Pons (tissue), 1 donor: ENCODE measurements around the gene ZSWIM7.

Source experiments
- DNase-seq: peaks from one replicate; pipeline ENCODE4 v3.0.0-alpha.2; 2016; ENCODE audit warnings: low spot score

ZSWIM7 gene, protein sequence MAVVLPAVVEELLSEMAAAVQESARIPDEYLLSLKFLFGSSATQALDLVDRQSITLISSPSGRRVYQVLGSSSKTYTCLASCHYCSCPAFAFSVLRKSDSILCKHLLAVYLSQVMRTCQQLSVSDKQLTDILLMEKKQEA

DNA sequence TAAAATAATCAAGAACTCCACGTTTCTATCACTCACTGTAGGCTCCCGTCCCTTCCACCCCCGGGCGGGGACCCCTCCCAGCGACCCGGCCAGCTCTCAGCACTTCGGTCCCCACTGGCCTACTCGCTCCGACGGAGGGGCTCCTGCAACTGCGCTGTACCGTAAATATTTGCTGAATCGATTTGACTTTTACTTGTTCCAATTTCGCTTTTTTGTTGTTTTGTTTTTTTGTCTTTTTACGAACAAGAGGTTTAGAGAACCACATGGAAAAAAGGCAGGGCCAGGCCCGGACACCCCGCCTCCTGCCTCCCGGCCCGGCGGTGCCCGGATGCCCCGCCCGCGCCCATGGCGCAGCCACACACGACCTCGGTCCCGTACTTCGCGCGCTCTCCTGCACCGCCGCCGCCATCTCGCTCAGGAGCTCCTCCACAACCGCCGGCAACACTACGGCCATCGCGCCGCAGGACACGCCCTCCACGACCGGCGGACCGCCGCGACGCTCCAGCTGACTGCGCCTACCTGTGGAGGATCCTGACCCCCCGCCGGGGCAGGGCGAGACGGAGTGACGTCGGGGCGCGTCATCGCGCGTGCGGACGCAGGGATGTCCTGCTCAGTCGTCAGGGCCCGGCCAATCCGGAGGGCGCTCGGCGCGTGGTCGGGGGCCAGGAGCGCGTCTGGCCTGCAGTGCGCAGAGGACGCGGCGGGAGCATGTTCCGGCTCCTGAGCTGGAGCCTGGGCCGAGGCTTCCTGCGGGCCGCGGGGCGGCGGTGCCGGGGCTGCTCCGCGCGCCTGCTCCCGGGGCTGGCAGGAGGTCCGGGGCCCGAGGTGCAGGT, at the start of gene ZSWIM7, which contains the start of gene TTC19:
Gene ZSWIM7 (minus strand): TSS at position 564 of the 833 bp plus-strand sequence. CDS start 110 bp downstream, at position 454.
Gene TTC19 (plus strand): TSS at position 684 of the 833 bp plus-strand sequence. CDS start 25 bp downstream, at position 709.
- DNase-seq, result peak; percentile 92

DNA sequence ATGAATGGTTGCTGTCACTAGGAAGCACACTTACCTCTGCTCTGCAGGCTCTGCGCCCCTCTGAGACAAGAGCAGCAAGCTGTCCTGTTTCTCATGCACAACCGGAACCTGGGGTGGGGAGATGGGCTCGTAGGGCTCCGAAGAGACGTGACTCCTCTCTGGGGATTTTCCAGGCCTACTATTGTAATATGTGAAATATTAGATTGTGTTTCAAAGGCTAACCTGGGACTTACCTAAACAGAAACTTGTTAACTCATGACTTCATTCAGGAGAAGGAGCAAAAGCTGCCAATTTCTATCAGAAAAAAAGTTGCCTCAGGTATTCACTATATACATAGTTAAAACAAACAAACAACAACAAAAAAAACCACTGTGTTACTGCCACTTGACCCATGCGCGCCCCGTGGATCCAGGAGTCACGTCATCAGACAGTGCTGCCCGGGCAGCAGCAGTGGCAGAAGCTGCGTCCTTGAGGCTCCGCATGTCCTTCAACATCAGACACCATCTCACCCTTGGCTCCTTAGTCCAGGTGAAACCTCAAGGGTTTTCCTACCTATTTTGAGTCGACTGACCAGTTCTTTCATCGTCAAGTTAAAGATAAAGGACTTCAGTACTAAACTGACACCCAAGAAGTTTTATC, 49.4 kb upstream of the ZSWIM7 start:
- DNase-seq, result no peak

DNA sequence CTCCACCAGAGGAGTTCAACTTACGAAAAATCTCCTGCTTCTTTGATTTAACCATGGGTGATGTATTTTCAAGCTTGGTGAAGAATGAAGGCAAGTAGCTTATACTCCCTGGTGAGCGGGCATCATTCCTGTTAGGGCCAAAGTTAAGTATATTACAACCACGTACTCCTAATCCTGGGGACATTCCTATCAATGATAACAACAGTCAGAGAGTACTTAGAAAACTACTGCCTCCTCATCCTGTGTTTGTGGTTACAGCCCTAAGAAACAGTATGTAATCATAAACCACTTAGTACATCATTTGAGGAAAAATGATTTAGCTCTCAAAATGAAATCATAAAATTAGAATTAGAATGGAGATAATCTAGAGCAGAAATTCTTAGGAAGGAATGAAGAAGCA, 47.5 kb upstream of the ZSWIM7 start:
- no peak for DNase-seq

DNA sequence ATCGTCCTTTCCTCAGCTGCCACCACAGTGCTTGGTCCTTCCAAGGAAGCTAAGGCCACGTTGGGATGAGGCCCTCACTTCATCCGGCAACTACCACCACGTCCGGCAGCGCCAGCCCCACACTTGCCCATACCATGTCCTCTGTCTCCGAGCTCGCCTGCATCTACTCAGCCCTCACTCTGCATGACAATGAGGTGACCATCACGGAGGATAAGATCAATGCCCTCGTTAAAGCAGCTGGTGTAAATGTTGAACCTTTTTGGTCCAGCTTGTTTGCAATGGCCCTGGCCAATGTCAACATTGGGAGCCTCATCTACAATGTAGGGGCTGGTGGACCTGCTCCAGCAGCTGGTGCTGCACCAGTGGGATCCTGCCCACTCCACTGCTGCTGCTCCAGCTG, 45.0 kb upstream of the ZSWIM7 start:
- no peak for DNase-seq

DNA sequence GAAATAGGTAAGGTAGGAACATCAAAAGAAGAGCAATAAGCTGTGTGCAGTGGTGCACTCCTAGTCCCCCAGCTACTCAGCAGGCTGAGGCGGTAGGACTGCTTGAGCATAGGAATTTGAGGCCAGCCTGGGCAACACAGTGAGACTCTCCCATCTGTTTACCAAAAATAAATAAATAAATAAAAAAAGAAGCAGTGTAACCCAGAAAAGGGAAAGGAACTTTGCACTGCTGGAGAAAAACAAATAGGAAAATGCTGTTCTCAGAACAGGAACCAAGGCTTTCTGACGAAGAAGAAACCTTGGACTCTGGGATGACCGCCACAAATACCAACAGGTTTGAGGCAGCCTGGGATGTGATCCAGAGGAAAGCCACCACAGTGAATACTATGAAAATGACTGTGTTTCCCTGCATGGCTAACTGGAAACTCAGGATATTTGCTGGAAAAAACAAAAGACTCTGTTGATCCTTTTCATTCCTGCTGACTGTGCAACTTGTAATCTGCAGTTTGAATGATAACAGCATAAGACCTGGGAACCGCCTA, 41.3 kb upstream of the ZSWIM7 start:
- peak; percentile 53 for DNase-seq

DNA sequence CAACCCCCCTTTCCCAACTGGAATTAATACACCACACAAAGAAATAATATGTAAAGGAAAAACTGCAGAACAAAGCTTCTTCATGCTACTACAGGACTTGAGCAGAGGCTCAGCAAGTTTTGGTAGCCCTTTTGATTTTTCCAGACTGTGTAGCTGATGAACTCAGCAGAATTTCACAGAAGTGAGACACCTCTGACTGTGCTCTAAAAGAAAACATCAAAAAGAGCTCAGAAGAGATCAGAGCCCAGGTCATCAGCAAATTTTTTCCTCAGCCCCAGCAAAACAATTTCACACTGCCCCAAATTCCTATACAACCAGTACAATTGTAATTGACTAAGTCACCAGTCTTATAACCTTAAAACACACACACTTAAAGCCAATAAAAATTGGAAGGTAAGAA, 38.1 kb upstream of the ZSWIM7 start:
- DNase-seq, result no peak

DNA sequence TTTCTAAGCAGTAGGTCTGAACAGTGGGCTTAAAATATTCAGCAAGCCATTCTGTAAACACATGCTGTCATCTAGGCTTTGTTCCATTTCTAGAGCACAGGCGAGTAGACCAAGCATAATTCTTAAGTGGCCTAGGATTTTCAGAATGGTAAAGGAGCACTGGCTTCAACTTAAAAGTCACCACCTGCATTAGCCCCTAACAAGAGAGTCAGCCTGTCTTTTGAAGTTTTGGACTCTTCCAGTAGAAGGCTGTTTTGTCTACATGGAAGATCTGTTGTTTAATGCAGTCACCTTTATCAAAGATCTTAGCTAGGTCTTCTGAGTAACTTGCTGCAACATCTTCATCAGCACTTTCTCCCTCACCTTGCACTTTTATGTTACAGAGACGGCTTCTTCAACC, 36.8 kb upstream of the ZSWIM7 start:
- no peak for DNase-seq

DNA sequence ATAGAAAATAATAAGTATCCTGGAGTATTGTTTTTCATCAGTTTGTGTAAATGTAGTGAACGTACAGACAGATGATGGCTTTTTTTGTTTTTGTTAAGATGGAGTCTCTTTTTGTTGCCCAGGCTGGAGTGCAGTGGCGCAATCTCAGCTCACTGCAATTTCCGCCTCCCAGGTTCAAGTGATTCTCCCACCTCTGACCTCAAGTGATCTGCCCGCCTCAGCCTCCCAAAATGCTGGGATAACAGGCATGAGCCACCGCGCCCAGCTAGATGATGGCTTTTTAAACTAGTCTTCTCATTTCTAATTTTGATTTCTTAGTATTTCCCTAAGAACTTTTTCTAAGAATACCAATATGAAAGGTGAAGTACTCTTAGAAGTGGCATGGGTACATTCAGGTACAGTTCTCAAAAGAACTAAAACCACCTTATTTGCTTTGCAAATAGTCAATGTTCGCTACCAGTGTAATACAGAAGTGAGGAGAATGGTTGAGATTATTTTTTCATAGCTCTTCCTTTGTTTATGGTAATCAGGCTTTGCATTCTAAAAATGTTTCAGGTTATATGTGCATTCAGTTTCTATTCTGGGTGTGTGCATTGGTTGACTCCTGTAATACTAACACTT, 34.3 kb upstream of the ZSWIM7 start:
- no peak for DNase-seq

DNA sequence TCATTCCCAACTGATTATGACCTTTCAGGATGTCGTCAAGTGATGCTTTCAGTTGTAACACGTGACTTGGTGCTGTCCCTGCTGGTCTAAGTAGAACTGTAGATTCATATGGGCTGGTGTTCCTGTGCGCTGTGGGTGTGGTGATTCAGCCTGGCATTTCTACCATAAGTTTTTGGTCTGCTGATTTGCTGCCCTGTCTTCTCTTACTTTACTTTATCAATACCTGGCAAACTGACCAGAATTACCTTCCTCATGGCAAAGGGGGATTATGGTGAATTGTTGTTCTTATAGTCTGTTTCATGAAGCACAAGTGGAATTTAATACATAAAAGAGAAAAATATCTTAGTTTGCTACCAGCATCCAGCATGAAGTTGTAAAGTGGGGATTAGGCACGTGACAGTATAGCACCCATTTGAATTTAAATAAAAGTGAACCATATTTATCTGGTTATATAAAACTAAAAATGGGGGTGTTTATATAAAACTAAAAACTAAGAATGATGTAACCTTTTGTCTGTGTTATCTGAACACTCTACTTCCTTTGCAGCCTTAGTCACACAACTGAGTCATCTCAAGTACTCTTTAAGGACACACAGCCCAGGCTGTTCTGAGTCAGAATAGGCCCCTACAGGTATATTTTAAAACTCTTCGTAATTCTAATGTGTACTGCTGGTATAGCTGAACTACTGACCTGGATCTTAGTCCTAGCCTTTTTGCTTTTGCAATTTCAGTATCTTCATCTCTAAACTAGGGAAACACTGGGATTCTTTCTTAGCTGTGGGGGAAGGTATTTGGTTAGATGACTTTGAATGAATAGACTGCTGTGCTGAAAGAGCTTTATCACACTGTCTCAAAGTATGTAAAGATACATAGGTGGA, 28.4 kb upstream of the ZSWIM7 start:
- no peak for DNase-seq

DNA sequence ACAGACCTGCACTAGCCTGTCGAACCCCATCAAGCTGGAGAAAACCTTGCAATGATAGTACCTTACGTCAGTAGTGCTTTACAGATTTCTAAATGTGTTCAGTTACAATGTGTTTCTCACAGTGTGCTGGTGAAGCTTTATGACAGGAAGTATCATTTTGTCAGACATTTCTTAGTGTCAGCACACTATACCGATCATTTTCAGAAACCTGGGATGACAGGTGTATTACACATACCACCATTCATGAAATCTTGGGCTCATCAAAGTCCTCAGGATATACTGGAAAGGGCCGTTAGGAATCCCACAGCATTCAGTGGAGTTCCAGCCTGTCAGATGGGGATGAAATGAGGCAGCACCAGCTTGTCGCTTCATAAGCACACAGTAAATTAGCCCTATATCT, 27.4 kb upstream of the ZSWIM7 start:
- DNase-seq, result no peak

DNA sequence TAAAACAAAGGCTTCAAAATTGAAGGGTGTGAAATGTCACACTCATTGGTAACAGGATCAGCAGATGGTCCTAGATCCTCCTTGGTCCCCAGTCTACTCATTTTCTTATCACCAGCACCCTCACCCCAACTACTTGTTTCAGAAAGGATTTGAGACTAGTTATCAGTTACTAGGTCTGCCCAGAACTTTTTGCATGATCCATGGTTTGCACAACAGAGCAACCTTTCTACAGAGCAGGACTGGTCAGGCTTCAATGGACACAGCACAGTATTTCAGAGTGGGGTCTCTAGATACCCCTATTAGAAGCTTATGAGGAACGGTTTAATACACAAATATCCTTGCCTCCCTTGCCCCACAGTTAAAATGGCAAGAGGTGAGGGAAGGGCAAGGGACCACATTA, 25.7 kb upstream of the ZSWIM7 start:
- DNase-seq, result no peak

DNA sequence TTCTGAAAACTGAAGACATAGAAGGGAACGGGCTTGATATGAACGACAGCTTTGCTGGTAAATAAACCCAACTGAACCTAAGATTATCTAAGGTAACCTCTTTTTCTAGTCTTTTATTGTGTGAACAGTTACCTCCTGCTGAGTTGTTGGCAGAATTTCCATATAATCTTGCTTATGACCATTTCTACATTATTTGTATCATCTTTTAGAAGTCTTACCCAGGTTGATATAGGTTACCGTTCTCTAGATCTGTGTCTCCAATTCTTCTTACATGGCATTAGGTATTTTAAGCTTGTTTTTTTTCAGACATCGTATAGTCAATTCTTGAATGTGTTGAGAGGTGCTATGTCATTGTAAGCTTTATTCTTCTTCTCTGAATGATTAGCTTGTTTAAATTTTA, 24.4 kb upstream of the ZSWIM7 start:
- no peak for DNase-seq

DNA sequence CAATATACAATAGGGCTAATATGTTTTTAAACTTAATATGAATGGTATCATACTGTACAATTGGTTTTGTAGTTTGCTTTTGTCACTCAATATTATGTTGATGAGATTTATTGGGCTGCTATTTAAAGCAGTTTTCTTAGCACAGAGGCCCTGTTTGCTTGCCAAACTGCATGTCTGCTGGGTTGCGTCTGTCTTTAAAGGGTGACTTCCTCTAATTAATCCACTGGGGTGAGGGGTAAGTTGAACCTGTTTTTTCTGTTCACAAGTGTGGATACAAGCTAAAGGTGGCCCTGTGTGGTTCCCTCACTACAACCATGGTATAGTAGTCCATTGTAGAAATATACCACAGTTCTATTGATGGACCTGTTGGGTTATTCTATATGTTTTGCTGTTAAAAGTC, 19.8 kb upstream of the ZSWIM7 start:
- no peak for DNase-seq

DNA sequence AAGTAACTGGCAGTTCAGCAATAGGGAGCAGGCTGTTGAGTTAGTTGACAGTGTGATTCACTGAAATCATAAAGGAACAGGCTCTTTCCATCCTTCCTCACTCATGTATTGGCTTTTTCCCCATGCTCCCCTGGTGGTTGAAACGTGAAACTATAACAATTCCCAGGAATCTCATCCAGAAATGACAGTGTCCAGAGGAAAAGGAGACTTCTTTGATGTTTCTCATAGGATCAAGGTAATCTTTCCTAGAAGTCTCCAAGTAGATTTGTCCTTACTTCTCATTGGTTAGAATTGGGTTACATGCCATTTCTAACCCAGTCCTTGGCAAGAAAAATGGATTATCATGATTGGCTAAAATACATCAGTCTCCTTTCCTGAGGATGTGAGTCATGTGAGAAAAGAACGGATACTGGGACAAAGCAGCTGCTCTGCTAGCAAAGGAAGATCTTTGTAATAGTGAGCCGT, 14.5 kb upstream of the ZSWIM7 start:
- no peak for DNase-seq

DNA sequence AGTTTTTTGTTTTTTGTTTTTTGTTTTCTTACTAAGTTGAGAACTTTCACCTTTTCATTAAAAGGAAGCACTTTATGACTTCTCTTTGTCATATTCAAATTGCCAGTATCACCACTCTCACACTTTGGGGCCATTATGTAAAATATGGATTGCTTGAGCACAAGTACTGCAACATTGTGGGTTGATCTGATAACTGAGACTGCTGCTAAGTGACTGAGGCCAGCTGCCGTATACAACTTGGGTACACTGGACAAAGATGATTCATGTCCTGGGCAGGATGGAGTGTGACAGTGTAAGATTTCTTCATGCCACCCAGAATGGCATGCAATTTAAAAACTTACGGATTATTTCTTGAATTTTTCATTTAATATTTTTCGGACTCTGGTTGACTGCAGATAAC, 7.9 kb upstream of the ZSWIM7 start:
- no peak for DNase-seq

DNA sequence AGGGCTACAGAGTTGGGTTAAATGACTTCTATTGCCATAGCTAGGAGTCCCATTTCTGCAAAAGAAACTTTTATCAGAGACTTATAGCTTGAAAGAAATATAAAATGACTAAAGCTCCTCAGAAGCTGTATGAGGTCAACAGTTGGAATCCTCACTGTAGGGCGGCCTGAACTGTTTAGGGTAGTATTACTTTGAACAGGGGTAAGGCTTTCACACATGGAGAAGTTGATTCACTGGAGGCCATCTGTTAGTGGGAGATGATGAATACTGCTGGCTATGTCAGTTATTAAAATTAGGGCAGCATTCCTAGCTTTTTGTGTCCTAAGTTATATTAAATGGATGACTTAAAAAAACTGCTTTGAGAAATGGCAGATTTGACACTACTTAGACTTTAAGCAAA, 6.1 kb upstream of the ZSWIM7 start:
- DNase-seq, result no peak

DNA sequence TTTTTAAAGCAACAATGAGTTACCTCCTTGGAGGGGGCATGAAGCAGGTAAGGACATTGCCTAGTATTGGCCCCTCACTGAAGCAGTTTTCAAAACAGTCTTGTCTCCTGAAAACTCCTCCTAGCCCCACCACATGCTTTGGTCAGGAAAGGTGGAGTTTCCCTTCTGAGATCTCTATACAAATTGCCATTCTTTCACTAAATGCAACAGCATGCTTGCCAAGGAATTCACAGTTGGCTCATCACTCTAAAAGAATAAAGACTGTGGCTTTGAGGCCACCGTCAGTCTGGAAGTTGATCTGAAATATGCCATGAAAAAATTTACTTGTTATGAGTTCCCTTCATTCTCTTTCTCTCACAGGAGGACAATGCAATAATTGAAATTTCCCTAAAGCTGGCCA, 4.3 kb upstream of the ZSWIM7 start:
- DNase-seq, result no peak

DNA sequence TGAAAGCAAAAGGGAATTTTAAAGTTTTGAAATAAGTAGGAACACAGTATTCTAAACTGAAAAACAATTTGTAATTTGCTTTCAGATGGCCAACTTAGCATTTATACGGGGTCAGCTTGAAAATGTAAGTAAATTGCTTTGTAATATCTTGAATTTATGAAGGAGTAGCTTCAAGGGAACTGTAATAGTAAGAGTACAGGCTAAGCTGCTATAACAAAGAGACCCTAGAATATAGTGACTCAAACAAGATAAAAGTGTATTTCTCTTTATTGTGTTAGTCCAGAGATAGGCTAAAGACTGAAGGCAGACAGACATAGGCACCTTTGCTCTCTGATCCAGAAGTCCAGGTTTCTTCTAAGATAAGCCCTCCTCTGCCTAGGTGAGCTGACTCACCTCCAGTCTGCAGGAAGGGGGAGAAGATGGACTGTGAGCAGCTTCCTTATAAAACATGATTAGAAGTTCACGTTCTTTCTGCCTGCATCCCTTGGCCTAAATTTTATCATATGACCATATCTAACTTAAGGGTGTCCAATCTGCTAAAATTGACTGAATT, 3.3 kb upstream of the ZSWIM7 start:
- no peak for DNase-seq

DNA sequence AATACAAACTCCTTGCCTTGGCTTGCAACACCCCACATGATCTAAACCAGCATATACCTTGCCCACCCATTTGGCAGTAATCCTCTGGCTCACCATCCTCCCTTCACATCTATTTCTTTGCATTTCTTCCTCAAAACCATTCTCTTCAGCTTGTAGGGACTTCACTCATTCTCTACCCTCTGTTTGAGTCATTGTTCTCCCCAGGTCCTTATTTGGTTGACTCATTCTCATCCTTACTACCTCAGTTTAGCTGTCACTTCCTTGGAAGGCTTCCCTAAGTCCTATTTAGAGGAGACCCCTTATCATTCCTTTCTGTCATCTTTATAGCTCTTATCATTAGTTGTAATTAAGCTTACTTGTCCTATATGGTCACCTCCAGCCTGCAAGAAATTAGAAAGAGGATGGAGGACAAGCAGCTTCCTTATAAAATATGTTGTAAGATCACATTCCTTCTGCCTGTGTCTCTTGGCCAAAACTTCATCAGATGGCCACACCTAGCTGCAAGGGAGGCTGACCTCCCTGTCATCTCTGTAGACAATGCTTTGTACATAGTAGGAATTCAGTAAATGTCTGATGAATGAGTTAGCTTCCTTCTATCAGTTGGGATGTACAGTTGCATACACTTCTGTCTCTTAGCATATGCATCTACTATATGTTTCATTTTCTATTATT, 1.9 kb upstream of the ZSWIM7 start:
- no peak for DNase-seq
